ENCODE data around the gene KDM8.

Gene KDM8

DNA sequence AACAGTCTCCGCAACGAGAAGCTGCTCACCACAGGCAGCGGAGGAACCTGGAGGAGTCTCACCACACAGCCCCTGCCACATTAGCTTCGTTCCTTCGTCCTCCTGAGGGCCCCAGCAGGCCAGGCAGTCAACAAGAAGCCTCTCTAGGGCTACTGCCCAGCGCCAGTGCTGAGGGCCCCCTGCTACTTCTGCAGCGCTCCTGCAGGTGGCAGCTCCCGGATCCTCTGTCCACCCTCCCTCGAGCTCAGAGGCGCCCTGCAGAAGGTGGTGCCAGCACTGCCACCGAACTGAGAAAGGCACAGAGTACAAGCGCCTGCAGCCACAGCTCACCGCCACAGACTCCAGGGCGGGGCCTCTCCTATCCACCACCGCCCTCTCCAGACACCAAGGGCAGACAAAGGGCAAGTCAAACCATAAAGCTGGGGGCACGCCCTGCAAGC, 27.3 kb downstream of the KDM8 start:
- DNase-seq (ENCODE audit: low spot score) = no peak

GRCh38 chr16:27231692-27232060, 28.4 kb downstream of the KDM8 start:
- no peak for DNase-seq (ENCODE audit: low spot score)

DNA sequence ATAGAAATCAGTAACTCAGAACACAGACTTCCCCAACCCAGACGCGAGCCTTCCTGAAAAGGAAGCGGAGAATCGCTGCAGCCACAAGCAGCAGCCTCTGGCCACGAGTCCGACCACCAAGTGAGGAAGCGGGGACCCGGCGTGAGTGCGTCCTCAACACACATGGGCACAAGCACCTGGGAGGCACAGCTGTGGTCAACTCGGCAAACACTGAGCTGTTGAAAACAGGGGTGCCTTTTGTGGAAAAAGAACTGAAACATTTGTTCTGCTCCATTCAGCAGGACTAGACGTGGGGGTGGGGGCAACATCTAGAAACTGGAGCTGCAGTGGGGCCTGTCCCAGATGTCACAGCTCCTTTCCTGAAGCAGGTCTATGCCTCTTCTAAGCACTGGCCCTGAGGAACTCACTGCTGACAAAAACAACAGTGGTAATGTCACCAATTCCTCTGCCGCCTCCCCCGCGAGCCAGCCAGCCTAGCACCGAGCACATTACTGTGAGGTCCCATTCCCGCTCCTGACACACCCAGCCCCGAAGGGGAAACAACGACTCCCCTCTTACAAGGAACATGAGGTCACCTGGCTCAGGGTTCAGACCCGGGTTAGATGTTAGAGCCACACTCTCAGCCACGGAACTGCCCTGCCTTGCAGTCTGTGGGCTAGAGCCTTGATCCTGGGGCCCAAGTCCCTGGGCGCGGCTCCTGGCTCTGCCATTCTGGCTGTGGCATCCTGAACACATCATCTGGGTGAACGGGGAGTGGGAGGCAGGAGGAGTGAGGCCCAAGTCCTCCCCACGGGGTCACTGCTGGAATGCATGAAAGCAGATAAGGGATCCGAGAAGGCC, 29.0 kb downstream of the KDM8 start:
- no peak for DNase-seq (ENCODE audit: low spot score)

DNA sequence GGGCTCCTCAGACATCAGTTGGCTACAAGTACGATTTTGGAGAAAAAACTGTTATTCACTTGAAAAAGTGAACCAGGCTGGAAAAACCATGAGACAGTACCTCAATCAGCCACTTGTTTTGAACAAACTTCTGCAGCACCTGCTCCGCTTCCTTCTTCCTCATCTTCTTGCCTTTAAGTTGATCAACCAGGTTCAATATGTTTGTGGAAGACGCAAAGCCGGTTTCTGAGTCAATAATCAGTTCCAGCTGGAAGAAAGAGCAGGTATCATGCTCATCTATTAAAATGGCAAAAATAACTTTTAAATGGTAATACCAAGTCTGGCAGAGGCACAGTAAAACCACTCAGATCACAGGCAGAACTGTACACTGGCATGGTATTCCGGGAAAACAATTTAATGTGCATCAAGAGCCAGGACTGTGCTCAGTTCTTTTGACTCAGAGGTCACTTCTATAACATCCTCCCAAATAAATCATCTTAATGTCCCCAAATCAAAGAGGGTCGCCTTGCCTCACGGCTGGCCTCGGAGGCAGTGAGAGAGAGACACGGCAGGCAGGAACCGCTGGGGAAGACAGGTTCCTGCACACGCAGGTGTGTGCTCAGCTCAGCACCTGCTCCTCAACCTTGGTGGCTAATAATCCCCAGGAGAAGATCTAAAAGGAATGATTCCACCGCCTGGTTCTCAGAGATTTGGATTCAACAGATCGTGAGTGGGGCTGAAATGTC, 29.7 kb downstream of the KDM8 start:
- no peak for DNase-seq (ENCODE audit: low spot score)

- no peak for DNase-seq (ENCODE audit: low spot score)
These were observed 30.4 kb downstream of the KDM8 start for GRCh38 chr16:27233731-27234130.

GRCh38 chr16:27234171-27234570, 30.8 kb downstream of the KDM8 start:
- DNase-seq (ENCODE audit: low spot score) = no peak

DNA sequence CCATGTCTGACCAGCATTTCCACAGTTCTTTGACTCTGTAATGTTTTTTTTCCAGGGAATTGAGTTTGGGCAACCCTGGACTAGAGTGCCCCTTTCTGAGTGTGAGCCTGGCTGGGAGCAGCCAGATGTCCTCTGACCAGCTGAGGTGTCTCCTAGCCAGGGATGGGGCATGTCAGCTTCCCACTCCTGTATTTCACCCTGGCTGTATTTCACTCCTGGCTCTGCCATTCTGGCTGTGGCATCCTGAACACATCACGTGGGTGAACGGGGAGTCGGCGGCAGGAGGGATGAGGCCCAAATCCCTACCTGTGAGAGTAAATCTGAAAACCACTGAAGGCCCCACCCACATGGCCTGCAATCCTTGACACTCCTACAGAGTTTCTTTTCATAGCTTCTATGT, 31.3 kb downstream of the KDM8 start:
- DNase-seq (ENCODE audit: low spot score) = no peak

DNA sequence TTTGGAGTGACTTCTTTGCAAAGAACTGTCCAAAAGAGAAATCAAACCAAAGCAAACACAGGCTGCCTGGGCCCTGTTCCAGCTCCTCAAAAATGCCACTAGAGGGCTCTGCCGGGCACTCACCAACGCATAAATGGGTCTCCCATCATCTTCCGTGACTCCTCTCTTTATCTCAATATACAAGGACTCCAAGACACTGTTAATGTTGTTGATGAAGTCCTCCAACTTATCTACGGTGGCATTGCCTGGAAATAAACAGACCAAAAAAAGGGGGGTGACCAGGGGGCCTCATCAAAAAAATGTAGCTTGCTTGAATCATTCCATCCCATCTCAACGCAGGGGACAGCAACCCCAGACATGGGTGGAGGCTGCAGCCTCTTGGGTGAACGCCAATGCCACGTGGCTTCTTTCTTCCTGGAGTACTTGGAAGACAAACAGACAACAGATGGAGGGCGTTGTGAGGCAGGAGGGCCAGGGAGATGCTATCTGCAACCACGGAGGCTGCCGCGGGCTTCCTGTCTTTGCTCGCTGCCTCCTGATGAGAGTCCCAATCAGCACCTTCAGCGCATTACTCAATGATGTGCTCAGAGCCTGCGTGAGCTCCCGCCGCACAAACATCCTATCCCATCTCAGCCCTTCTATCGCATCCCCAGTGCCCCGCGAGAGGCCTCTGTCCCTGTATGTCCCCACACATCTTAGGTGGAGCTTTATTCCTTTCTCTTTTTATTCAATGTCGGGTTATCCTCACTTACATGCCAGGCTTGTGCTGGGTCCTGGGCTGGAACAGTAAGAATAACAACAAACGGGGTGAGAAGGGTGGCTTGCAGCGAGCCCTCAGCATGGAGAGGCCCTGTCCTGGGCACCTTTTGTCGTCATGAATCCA, 32.0 kb downstream of the KDM8 start:
- peak; percentile 95 for DNase-seq (ENCODE audit: low spot score)

- no peak for DNase-seq (ENCODE audit: low spot score)
These were observed 32.6 kb downstream of the KDM8 start for GRCh38 chr16:27235938-27236245.

- DNase-seq (ENCODE audit: low spot score) = no peak
These were observed 33.4 kb downstream of the KDM8 start for GRCh38 chr16:27236635-27237218.

- DNase-seq (ENCODE audit: low spot score) = peak; percentile 58
These were observed 34.1 kb downstream of the KDM8 start for GRCh38 chr16:27237219-27238015.

DNA sequence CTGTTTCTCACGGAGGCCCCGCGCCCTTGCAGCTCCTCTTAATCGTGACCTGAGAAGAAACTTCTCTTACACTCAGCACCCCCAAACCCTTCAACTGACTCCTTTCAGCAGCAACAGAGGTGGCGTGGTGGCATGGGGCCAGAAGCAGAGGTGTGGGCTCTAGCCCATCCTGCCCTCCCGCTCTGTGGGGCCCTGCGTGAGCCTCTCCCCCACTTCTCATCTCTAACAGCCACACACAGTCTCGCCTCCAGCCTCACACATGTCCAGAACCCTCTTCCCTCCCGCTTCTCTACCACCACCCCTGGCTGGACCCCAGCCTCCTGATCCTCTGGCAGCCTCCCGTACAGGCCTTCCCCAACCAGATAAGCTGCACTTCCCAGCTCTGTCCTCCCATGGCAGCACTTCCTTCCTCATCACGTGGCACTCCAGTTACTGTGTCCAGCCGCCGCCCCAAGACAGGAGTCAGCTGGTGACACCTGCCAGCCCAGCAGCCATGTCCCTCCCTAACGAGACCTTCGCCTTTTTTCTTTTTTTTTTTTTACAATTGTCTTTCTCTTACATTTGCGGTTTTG, 34.8 kb downstream of the KDM8 start:
- no peak for DNase-seq (ENCODE audit: low spot score)

- DNase-seq (ENCODE audit: low spot score) = peak; percentile 67
These were observed 35.3 kb downstream of the KDM8 start for GRCh38 chr16:27238591-27238990.

GRCh38 chr16:27239026-27239425, 35.7 kb downstream of the KDM8 start:
- no peak for DNase-seq (ENCODE audit: low spot score)

DNA sequence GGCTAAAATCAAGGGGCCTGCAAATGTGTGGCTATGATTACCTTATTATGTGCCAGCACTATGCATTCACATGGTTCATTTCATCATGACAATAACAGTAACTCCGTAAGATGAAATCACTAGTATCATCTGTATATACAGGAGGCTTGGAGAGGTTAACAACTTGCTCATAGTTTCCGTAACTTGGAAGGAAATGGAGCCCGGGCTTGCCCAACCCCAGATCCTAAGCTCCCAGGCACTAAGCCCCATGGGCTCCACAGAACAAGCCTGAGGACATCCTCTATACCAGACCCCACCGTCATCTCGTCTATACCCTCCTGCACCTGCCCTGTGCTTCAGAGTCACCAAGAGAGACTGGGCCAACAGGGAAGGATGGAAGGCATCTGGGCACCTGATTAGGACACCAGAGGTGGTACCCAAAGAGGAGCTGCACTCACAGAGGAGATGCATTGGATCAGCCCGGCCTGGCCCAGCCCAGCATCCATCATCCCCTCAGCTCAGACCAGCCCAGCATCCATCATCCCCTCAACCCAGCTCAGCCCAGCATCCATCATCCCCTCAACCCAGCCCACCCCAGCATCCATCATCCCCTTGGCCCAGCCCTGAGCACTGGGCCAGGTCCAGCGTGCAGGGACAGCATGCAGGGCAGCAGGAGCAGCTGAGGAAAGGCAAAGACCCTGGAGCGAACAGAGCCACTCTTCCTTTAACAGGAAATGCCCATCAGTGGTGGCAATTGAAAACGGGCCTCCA, 36.8 kb downstream of the KDM8 start:
- no peak for DNase-seq (ENCODE audit: low spot score)

DNA sequence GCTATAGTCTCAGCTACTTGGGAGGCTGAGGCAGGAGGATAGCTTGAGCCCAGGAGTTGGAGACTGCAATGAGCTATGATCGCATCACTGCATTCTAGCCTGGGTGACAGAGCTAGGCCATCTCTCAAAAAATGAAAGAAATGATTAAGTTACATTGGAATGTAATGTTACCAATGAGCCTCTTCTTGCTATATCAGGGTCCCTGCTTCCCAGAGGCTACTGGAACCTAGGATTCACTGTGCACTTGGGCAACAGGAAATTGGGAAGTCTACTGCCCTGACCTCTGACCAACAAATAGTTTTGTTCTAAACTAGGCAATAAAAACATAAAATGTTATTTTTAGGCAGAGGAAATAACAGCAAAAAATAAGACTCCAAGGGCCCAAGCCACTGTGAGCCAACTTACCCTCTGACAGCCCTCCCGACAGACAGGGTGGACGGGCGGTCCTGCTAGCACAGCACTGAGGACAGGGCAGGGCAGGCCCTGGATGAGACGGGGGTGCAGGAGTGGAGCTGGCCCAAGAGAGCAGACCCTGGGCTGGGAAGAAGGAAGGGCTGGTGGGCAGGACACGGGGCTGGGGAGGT, 37.7 kb downstream of the KDM8 start:
- no peak for DNase-seq (ENCODE audit: low spot score)

GRCh38 chr16:27241658-27242057, 38.3 kb downstream of the KDM8 start:
- no peak for DNase-seq (ENCODE audit: low spot score)

DNA sequence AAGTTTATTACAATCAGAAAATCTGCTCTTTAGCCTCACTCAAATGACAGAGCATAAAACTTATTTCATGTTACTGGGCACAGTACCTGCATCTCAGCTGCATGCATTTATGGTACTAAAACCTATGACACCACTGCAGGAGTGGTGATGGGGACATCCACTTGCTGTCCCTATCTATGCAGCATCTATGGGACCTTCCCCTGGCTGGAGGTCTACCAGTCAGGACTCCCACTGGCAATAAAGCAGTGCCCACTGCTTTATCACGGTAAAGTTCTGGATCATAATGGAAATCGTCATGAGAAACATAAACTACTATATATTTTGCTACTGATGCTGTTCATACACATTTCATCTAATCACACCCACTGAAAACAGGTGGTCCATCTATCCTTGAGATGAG, 39.1 kb downstream of the KDM8 start:
- no peak for DNase-seq (ENCODE audit: low spot score)

DNA sequence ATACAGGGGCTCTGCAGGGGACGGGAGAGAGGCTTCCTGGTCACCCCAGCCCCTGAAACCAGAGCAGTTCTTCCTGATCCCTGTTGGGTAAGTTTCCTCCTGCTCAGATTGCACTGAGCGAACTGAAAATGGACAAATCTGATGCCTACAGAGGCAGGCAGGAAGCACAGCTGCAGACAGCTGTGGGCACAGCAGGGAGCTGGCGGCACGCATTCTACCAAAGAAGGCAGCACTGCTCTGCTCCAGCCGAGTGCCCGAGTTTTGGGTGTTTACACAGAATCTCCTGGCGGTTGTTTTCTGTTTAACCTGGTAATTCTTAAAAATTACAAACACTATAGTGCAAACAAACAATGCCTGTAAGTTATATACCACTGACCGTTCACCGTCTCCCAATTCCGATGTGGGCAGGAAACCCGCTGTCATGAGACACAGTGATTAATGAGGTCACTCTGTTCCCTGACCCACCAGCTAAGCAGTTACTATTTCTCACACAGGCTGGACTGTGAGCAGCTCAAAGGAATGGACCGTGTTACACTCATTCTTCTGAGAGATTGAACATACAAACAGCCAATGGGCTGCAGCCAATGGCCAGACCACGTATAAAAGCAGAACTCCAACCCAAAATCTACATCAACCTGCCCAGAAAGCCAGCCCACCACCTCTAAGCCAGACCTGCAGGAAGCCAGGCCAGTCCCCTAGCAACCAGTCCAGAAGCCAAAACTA, 39.7 kb downstream of the KDM8 start:
- DNase-seq (ENCODE audit: low spot score) = no peak

All from cerebellar cortex (tissue), 1 donor.